Small intestine (tissue), 7 donors: ENCODE data around the gene TLK2. TPM values are rescaled to one million over a fixed set of nuclear protein-coding genes. Genes with fewer than 3 reads are reported as not detected.
A peak's percentile ranks its signal among the peaks of the same experiment; 100 is the strongest.

Experiments
- DNase-seq, 2 donors: peaks; one replicate each; pipeline versions ENCODE4 v3.0.0 to v3.0.0-alpha.2; 2013
- FAIRE-seq: peaks from 2 replicates; lab custom pipeline; 2012; peaks lifted over from hg19 to GRCh38; lab: Jason Lieb, UNC
- H3K27ac ChIP-seq, 3 donors: one replicate each; pipeline ENCODE4 v1.5.1; 2013; ENCODE audit warnings: low read length in 2 of 3, mild to moderate bottlenecking in 2 of 3, control low read depth in 1 of 3, inconsistent platforms in 1 of 3, low read depth in 1 of 3, moderate library complexity in 1 of 3
- H3K27me3 ChIP-seq, 3 donors: one replicate each; pipeline ENCODE4 v1.6.1; 2013; ENCODE audit warnings: low read length in 3 of 3, inconsistent platforms in 1 of 3; ENCODE audit not compliant: control insufficient read depth in 3 of 3, insufficient read depth in 3 of 3
- H3K36me3 ChIP-seq, 3 donors: one replicate each; pipeline ENCODE4 v1.6.1; 2013; ENCODE audit warnings: low read length in 3 of 3, inconsistent platforms in 1 of 3, low read depth in 1 of 3, mild to moderate bottlenecking in 1 of 3, moderate library complexity in 1 of 3; ENCODE audit not compliant: control insufficient read depth in 3 of 3, insufficient read depth in 2 of 3
- H3K4me1 ChIP-seq, 3 donors: one replicate each; pipeline ENCODE4 v1.6.1; 2013; ENCODE audit warnings: low read length in 2 of 3, inconsistent platforms in 1 of 3, low read depth in 1 of 3, mild to moderate bottlenecking in 1 of 3, moderate library complexity in 1 of 3; ENCODE audit not compliant: control insufficient read depth in 3 of 3, insufficient read depth in 2 of 3
- H3K4me3 ChIP-seq, 3 donors: one replicate each; pipeline ENCODE4 v1.5.1; 2013; ENCODE audit warnings: low read length in 3 of 3, control low read depth in 1 of 3, inconsistent platforms in 1 of 3, low read depth in 1 of 3, mild to moderate bottlenecking in 1 of 3, moderate library complexity in 1 of 3
- H3K9me3 ChIP-seq, 2 donors: one replicate each; pipeline ENCODE4 v1.6.1; 2013; ENCODE audit warnings: low read depth in 1 of 2, low read length in 1 of 2; ENCODE audit not compliant: control insufficient read depth in 2 of 2, insufficient read depth in 1 of 2
- WGBS, 3 donors: extraction: QIAGEN DNeasy Blood & Tissue Kit; methylation state at CpG; one replicate each; pipeline ENCODE4 v1.1.7; 2013; 5-methylcytosine and 5-hydroxymethylcytosine counted together
- polyA plus RNA-seq, 4 donors: library from polyadenylated mRNA; stranded (reverse) in 3 of 4; unstranded in 1 of 4; fragments of 200-250 nt in 3 of 4; fragments of 120-200 nt in 1 of 4; gene quantifications; one replicate each; pipeline versions ENCODE4 v1.2.1 to v1.2.3, GENCODE V29; 2013
- donor health status: healthy with polysubstance abuse.
- donor health status: control.
- donor health status: control.
- donor health status: Bipolar disorder and iron deficiency.
- donor health status: healthy.

TLK2 gene
- polyA plus RNA-seq, 4 donors, result 13.0 to 30.8 (median 16.2) TPM

GRCh38 chr17:62655656-62656055 lies 177.0 kb downstream of the TLK2 start:
- FAIRE-seq, result no peak
- Histone ChIP-seq H3K27me3 (peaks cover 0 to 19% (median 0%) of the 10 kb centered on the region in 3 donors), H3K9me3 (no peaks in the 10 kb centered on the region), H3K36me3 (peaks cover 0 to 4% (median 0%) of the 10 kb centered on the region in 3 donors), H3K27ac (no peak overlapping the region), H3K4me1 (peaks cover 0 to 11% (median 0%) of the 10 kb centered on the region in 3 donors), H3K4me3 (no peak overlapping the region)
- WGBS, 3 donors, result 47 to 83% (median 57%) methylated on average over 6 of the region's 6 CpGs
- no peak for DNase-seq

- WGBS, 3 donors, result 25 to 71% (median 60%) methylated on average over 1 of the region's 1 CpG
- no peak for FAIRE-seq
- peaks cover 0 to 4% (median 0%) of the 10 kb centered on the region in 3 donors for H3K36me3 ChIP-seq
These were observed 177.8 kb downstream of the TLK2 start for GRCh38 chr17:62656446-62656845.

GRCh38 chr17:62657145-62657665 lies 178.6 kb downstream of the TLK2 start:
- WGBS, 3 donors, result 82 to 88% (median 85%) methylated on average over 3 of the region's 3 CpGs
- DNase-seq, result no peak
- Histone ChIP-seq H3K27me3 (peaks cover 0 to 15% (median 0%) of the 10 kb centered on the region in 3 donors), H3K4me1 (peaks cover 0 to 8% (median 0%) of the 10 kb centered on the region in 3 donors), H3K9me3 (peaks cover 0 to 3% of the 10 kb centered on the region in 2 donors), H3K4me3 (no peak overlapping the region), H3K27ac (no peak overlapping the region), H3K36me3 (peaks cover 0 to 4% (median 0%) of the 10 kb centered on the region in 3 donors)
- no peak for FAIRE-seq

More at GRCh38 chr17:62656446-62656845, 177.8 kb downstream of the TLK2 start:
- DNase-seq, result no peak
- Histone ChIP-seq H3K9me3 (peaks cover 0 to 3% of the 10 kb centered on the region in 2 donors), H3K4me3 (no peak overlapping the region), H3K27me3 (peaks cover 0 to 19% (median 0%) of the 10 kb centered on the region in 3 donors), H3K4me1 (peaks cover 0 to 11% (median 0%) of the 10 kb centered on the region in 3 donors), H3K27ac (no peak overlapping the region)

- Histone ChIP-seq H3K36me3 (peaks cover 0 to 4% (median 0%) of the 10 kb centered on the region in 3 donors), H3K4me1 (peaks cover 0 to 4% (median 0%) of the 10 kb centered on the region in 3 donors), H3K9me3 (peaks cover 0 to 3% of the 10 kb centered on the region in 2 donors), H3K4me3 (no peak overlapping the region), H3K27me3 (peaks cover 0 to 11% (median 0%) of the 10 kb centered on the region in 3 donors), H3K27ac (no peak overlapping the region)
- 81 to 90% (median 86%) methylated on average over 9 of the region's 9 CpGs for WGBS, 3 donors
- FAIRE-seq (no peak), DNase-seq (no peak)
These were observed 179.1 kb downstream of the TLK2 start for GRCh38 chr17:62657690-62658089.

- H3K9me3 ChIP-seq, result peaks cover 0 to 3% of the 10 kb centered on the region in 2 donors
- FAIRE-seq (no peak), DNase-seq (no peak)
- no peak overlapping the region for H3K4me3 ChIP-seq
- H3K4me1 ChIP-seq, result peaks cover 0 to 4% (median 0%) of the 10 kb centered on the region in 3 donors
- no peak overlapping the region for H3K27ac ChIP-seq
- peaks cover 0 to 4% (median 0%) of the 10 kb centered on the region in 3 donors for H3K36me3 ChIP-seq
- H3K27me3 ChIP-seq, result peaks cover 0 to 5% (median 0%) of the 10 kb centered on the region in 3 donors
- 69 to 82% (median 73%) methylated on average over 15 of the region's 15 CpGs for WGBS, 3 donors
These were observed 179.7 kb downstream of the TLK2 start for GRCh38 chr17:62658136-62658920.

GRCh38 chr17:62660629-62661118 lies 182.0 kb downstream of the TLK2 start:
- H3K27ac ChIP-seq, result no peak overlapping the region
- 90 to 91% (median 90%) methylated on average over 2 of the region's 2 CpGs for WGBS, 3 donors
- peaks cover 0 to 6% (median 0%) of the 10 kb centered on the region in 3 donors for H3K36me3 ChIP-seq
- peaks cover 0 to 3% of the 10 kb centered on the region in 2 donors for H3K9me3 ChIP-seq
- FAIRE-seq (no peak), DNase-seq (no peak)
- H3K4me3 ChIP-seq, result no peak overlapping the region
- no peaks in the 10 kb centered on the region for H3K27me3 ChIP-seq
- H3K4me1 ChIP-seq, result no peaks in the 10 kb centered on the region

GRCh38 chr17:62661337-62661736 lies 182.7 kb downstream of the TLK2 start:
- Histone ChIP-seq H3K27me3 (no peaks in the 10 kb centered on the region), H3K9me3 (peaks cover 0 to 3% of the 10 kb centered on the region in 2 donors), H3K36me3 (peaks cover 0 to 6% (median 0%) of the 10 kb centered on the region in 3 donors), H3K27ac (no peak overlapping the region), H3K4me1 (no peaks in the 10 kb centered on the region), H3K4me3 (no peak overlapping the region)
- DNase-seq (no peak), FAIRE-seq (no peak)
- 88 to 97% (median 89%) methylated on average over 1 of the region's 1 CpG for WGBS, 3 donors

GRCh38 chr17:62662855-62663254 lies 184.2 kb downstream of the TLK2 start:
- peak in 1 of 2 donors; percentile 9 for DNase-seq
- Histone ChIP-seq H3K27ac (no peak overlapping the region), H3K27me3 (no peaks in the 10 kb centered on the region), H3K4me3 (no peak overlapping the region), H3K36me3 (peaks cover 0 to 11% (median 0%) of the 10 kb centered on the region in 3 donors), H3K4me1 (no peaks in the 10 kb centered on the region), H3K9me3 (peaks cover 0 to 3% of the 10 kb centered on the region in 2 donors)
- 74 to 83% (median 77%) methylated on average over 6 of the region's 6 CpGs for WGBS, 3 donors
- FAIRE-seq, result no peak
